Left ventricle myocardium inferior (tissue), 1 donor: Measurements from ENCODE around the gene IL4. TPM values are rescaled to one million over a fixed set of nuclear protein-coding genes. Genes with fewer than 3 reads are reported as not detected.

Source experiments
- DNase-seq: peaks from one replicate; pipeline ENCODE4 v3.0.0-alpha.2; 2020
- H3K27ac ChIP-seq: fragments of 200-600 bp; replicated peaks from 2 replicates; pipeline ENCODE4 v1.8.0; 2021
- H3K27me3 ChIP-seq: fragments of 200-600 bp; 2 replicates; pipeline ENCODE4 v1.8.0; 2021; ENCODE audit warnings: low read depth
- H3K36me3 ChIP-seq: fragments of 200-600 bp; 2 replicates; pipeline ENCODE4 v1.8.0; 2021
- H3K4me1 ChIP-seq: fragments of 200-600 bp; 2 replicates; pipeline ENCODE4 v1.8.0; 2021
- H3K4me3 ChIP-seq: fragments of 200-600 bp; 2 replicates; pipeline ENCODE4 v1.8.0; 2021; ENCODE audit warnings: mild to moderate bottlenecking, moderate library complexity
- H3K9me3 ChIP-seq: fragments of 200-600 bp; replicated peaks from 2 replicates; pipeline ENCODE4 v1.8.0; 2021
- intact Hi-C: fragments of 100-400 bp; cut with micrococcal nuclease; formaldehyde crosslinking; loops from one replicate; pipeline ENCODE4 v1.11.0; 2022
- total RNA-seq: library from RNA; stranded (reverse); fragmentation: NEBNext Ultra II Directional; extraction: Animal tissue kit (Norgen Biotek cat#: 25700); gene quantifications from one replicate; pipeline ENCODE4 v1.2.1, GENCODE V29; 2021
- TF ChIP-seq, protein P1 (sequence below): fragments of 200-600 bp; IDR thresholded peaks from 2 replicates; pipeline ENCODE4 v1.8.0; 2021; ENCODE audit warnings: antibody characterized with exemption, mild to moderate bottlenecking, borderline replicate concordance
- donor health status: DM: no; HTN: yes; CAD: no; lungs with severe emphysema.

Gene IL4
- total RNA-seq, 1 donor from 2014 or later, result not detected

DNA sequence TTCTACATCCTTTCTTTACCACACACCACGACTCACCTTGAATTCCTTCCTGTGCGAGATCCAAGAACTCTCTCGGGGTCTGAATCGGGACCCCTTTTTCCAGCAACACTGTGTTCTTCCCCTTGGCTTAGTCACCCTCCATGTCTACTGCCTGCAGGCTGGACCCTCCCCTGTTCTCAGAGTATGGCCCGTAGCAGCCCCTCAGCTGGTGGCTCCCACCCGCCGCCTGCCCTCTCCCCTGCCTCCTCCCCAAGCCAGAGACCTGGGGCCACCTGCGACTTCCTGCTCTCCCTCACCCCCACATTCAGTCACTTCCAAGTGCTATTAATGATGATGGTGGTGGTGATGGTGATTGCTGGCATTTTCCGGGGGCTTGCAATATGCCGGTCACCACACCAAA is 6.5 kb upstream of the IL4 start:
- no peak overlapping the region for H3K4me3 ChIP-seq
- DNase-seq, result no peak
- H3K36me3 ChIP-seq, result no peaks in the 10 kb centered on the region
- no peaks in the 10 kb centered on the region for H3K4me1 ChIP-seq
- intact Hi-C loops, result no loop called here
- H3K27me3 ChIP-seq, result peaks cover 34% of the 10 kb centered on the region
- no peak overlapping the region for H3K27ac ChIP-seq
- TF ChIP-seq, protein P1, sequence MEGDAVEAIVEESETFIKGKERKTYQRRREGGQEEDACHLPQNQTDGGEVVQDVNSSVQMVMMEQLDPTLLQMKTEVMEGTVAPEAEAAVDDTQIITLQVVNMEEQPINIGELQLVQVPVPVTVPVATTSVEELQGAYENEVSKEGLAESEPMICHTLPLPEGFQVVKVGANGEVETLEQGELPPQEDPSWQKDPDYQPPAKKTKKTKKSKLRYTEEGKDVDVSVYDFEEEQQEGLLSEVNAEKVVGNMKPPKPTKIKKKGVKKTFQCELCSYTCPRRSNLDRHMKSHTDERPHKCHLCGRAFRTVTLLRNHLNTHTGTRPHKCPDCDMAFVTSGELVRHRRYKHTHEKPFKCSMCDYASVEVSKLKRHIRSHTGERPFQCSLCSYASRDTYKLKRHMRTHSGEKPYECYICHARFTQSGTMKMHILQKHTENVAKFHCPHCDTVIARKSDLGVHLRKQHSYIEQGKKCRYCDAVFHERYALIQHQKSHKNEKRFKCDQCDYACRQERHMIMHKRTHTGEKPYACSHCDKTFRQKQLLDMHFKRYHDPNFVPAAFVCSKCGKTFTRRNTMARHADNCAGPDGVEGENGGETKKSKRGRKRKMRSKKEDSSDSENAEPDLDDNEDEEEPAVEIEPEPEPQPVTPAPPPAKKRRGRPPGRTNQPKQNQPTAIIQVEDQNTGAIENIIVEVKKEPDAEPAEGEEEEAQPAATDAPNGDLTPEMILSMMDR, result no peak
- H3K9me3 ChIP-seq, result no peaks in the 10 kb centered on the region

- Histone ChIP-seq H3K4me1 (no peaks in the 10 kb centered on the region), H3K4me3 (no peak overlapping the region), H3K27me3 (peaks cover 34% of the 10 kb centered on the region), H3K9me3 (no peaks in the 10 kb centered on the region), H3K36me3 (no peaks in the 10 kb centered on the region), H3K27ac (no peak overlapping the region)
- DNase-seq, result no peak
- intact Hi-C loops, result no loop called here
- TF ChIP-seq, protein P1, result no peak
These were observed 5.8 kb upstream of the IL4 start for GRCh38 chr5:132667761-132668705.

- intact Hi-C loops, result no loop called here
- TF ChIP-seq, protein P1, result no peak
- DNase-seq, result no peak
- H3K27me3 ChIP-seq, result peaks cover 34% of the 10 kb centered on the region
- H3K4me1 ChIP-seq, result no peaks in the 10 kb centered on the region
- no peak overlapping the region for H3K4me3 ChIP-seq
- no peak overlapping the region for H3K27ac ChIP-seq
- no peaks in the 10 kb centered on the region for H3K9me3 ChIP-seq
- H3K36me3 ChIP-seq, result no peaks in the 10 kb centered on the region
These were observed 4.9 kb upstream of the IL4 start for GRCh38 chr5:132668706-132669454.

DNA sequence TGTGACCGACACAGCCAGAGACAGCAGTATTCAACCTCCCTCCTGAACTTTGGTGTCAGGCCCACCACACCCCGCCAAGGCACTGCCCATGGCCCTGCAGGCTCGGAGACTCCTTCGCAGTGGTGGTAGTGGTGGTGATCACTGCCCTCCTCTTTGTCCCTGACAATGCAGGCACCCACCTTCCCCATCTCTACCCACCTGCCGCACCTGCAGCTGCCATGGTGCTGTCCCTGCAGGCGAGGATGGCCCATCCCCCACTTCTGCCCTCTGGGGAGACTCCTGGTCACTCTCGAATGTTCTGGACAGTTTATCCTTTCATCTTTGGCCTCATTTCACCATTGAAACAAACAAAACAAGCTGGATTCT is 4.4 kb upstream of the IL4 start:
- intact Hi-C loops, result no loop called here
- TF ChIP-seq, protein P1, result no peak

DNA sequence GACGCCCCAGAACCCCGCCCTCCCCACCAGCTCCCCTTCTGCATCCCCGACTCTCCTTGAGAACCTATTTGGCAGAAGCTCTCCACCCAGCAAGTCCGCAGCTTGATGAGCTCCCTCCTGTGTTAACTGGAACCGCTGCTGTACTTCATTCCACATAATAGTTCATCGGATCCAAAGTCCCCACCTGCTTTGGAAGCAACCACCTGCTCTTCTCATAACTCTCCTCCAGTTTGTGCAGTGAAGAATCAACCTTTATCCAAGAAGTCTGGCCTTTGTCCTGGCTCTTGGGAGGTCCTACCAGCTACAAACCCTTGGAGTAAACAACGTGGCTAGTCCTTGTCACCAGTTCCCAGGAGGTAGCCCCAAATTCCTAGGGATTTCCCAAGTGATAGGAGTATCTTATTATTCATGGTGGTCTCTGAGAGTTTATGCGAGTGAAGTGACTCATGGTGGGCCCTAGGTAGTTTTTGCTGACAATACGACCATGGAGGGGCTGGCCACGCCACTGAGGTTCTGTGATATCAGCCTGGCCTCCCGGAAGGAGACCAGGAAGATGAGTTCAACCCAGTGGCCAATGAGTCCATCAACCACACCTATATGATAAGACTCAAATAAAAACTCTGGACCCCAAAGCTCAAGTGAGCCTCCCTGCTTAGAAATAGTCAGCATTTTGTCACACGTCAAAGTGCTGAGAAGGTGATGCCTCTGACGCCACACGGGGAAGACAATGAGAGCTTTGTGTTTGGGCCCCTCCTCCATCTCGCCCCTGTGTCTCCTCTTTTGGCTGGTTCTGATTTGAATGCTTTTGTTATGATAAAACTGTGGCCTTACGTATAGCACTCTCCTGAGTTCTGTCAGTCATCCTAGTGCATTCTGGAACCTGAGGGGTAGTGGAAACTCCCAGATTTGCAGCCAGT is 3.6 kb upstream of the IL4 start:
- Histone ChIP-seq H3K9me3 (no peaks in the 10 kb centered on the region), H3K27ac (no peak overlapping the region), H3K36me3 (no peaks in the 10 kb centered on the region), H3K4me1 (no peaks in the 10 kb centered on the region), H3K4me3 (no peak overlapping the region), H3K27me3 (peaks cover 33% of the 10 kb centered on the region)
- intact Hi-C loops, result no loop called here
- TF ChIP-seq, protein P1, result no peak
- no peak for DNase-seq

More for the DNA sequence above, 4.4 kb upstream of the IL4 start:
- H3K9me3 ChIP-seq, result no peaks in the 10 kb centered on the region
- H3K36me3 ChIP-seq, result no peaks in the 10 kb centered on the region
- H3K4me3 ChIP-seq, result no peak overlapping the region
- DNase-seq, result no peak
- peaks cover 34% of the 10 kb centered on the region for H3K27me3 ChIP-seq
- no peak overlapping the region for H3K27ac ChIP-seq
- H3K4me1 ChIP-seq, result no peaks in the 10 kb centered on the region
